SK-N-SH (cell line): Measurements from ENCODE around the gene CDHR4.
"Not testable (repeated sequence)": the region's sequence is repeated elsewhere in the genome, so short reads cannot be mapped to it uniquely, and the experiment has no call there.

Source experiments
- CHD2 ChIP-seq: fragments of 150-350 bp; IDR thresholded peaks from 2 replicates; pipeline ENCODE4 v1.6.1; 2018; ENCODE audit warnings: low read length; ENCODE audit not compliant: partially characterized antibody
- EP300 ChIP-seq, 2 experiments: IDR thresholded peaks; 2 replicates each; pipeline versions ENCODE4 v1.4.0 to v1.6.1; 2012; ENCODE audit warnings: borderline replicate concordance in 1 of 2, low read depth in 1 of 2, low read length in 1 of 2
- EZH2phosphoT487 ChIP-seq: fragments of 200-600 bp; sonication (generic); IDR thresholded peaks from 2 replicates; pipeline ENCODE4 v1.6.1; 2017; ENCODE audit warnings: low read depth, mixed run types, mild to moderate bottlenecking, antibody characterized with exemption, moderate library complexity, borderline replicate concordance
- MEF2A ChIP-seq: IDR thresholded peaks from 2 replicates; pipeline ENCODE4 v1.4.0; 2012; ENCODE audit warnings: low read depth, borderline replicate concordance
- NFIC ChIP-seq: IDR thresholded peaks from 2 replicates; pipeline ENCODE4 v1.4.0; 2012; ENCODE audit warnings: borderline replicate concordance
- POLR2AphosphoS5 ChIP-seq: IDR thresholded peaks from 2 replicates; pipeline ENCODE4 v1.6.1; 2012; ENCODE audit warnings: low read depth, low read length
- RAD21 ChIP-seq: IDR thresholded peaks from 2 replicates; pipeline ENCODE4 v1.6.1; 2012; ENCODE audit warnings: mild to moderate bottlenecking, low read length
- RFX5 ChIP-seq: IDR thresholded peaks from 2 replicates; pipeline ENCODE4 v1.6.1; 2012; ENCODE audit warnings: mild to moderate bottlenecking, improper control_type of control experiment, low read length
- TAF1 ChIP-seq: IDR thresholded peaks from 2 replicates; pipeline ENCODE4 v1.6.1; 2012; ENCODE audit warnings: low read depth, mild to moderate bottlenecking, low read length, moderate library complexity, borderline replicate concordance
- TF ChIP-seq, protein P1 (sequence below): fragments of 200-600 bp; sonication (generic); IDR thresholded peaks from 2 replicates; pipeline ENCODE4 v1.6.1; 2017; ENCODE audit warnings: antibody characterized with exemption, mild to moderate bottlenecking, moderate library complexity
- TF ChIP-seq, protein P2 (sequence below): IDR thresholded peaks from 2 replicates; pipeline ENCODE4 v1.6.1; 2012; ENCODE audit warnings: mild to moderate bottlenecking, low read depth, low read length, moderate library complexity
- TF ChIP-seq, protein P3 (sequence below): IDR thresholded peaks from 2 replicates; pipeline ENCODE4 v1.4.0; 2012; ENCODE audit warnings: low read depth, borderline replicate concordance
- TF ChIP-seq, protein P4 (sequence below): fragments of 150-350 bp; IDR thresholded peaks from 2 replicates; pipeline ENCODE4 v1.6.1; 2017; ENCODE audit warnings: antibody characterized with exemption, low read length, low read depth, borderline replicate concordance

DNA sequence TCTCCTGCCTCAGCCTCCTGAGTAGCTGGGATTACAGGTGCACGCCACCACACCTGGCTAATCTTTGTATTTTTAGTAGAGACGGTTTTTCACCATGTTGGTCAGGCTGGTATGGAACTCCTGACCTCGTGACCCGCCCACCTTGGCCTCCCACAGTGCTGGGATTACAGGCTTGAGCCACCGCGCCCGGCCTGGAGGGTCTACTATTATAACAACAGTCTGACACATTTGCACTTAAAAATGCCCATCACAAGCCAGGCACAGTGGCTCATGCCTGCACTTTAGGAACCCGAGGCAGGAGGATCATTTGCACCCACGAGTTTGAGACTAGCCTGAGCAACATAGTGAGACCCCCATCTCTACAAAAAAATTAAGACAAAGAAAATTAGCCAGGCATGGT, 17.4 kb downstream of the CDHR4 start:
- TF ChIP-seq RFX5; CHD2; POLR2AphosphoS5; NFIC; TAF1; EZH2phosphoT487; EP300 (IDR thresholded peaks at IDR 0.05; ENCODE audit: borderline replicate concordance in 1 of 2, low read depth in 1 of 2, low read length in 1 of 2); MEF2A; RAD21: not testable (repeated sequence)
- TF ChIP-seq, protein P1, sequence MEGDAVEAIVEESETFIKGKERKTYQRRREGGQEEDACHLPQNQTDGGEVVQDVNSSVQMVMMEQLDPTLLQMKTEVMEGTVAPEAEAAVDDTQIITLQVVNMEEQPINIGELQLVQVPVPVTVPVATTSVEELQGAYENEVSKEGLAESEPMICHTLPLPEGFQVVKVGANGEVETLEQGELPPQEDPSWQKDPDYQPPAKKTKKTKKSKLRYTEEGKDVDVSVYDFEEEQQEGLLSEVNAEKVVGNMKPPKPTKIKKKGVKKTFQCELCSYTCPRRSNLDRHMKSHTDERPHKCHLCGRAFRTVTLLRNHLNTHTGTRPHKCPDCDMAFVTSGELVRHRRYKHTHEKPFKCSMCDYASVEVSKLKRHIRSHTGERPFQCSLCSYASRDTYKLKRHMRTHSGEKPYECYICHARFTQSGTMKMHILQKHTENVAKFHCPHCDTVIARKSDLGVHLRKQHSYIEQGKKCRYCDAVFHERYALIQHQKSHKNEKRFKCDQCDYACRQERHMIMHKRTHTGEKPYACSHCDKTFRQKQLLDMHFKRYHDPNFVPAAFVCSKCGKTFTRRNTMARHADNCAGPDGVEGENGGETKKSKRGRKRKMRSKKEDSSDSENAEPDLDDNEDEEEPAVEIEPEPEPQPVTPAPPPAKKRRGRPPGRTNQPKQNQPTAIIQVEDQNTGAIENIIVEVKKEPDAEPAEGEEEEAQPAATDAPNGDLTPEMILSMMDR: not testable (repeated sequence)
- TF ChIP-seq, protein P2, sequence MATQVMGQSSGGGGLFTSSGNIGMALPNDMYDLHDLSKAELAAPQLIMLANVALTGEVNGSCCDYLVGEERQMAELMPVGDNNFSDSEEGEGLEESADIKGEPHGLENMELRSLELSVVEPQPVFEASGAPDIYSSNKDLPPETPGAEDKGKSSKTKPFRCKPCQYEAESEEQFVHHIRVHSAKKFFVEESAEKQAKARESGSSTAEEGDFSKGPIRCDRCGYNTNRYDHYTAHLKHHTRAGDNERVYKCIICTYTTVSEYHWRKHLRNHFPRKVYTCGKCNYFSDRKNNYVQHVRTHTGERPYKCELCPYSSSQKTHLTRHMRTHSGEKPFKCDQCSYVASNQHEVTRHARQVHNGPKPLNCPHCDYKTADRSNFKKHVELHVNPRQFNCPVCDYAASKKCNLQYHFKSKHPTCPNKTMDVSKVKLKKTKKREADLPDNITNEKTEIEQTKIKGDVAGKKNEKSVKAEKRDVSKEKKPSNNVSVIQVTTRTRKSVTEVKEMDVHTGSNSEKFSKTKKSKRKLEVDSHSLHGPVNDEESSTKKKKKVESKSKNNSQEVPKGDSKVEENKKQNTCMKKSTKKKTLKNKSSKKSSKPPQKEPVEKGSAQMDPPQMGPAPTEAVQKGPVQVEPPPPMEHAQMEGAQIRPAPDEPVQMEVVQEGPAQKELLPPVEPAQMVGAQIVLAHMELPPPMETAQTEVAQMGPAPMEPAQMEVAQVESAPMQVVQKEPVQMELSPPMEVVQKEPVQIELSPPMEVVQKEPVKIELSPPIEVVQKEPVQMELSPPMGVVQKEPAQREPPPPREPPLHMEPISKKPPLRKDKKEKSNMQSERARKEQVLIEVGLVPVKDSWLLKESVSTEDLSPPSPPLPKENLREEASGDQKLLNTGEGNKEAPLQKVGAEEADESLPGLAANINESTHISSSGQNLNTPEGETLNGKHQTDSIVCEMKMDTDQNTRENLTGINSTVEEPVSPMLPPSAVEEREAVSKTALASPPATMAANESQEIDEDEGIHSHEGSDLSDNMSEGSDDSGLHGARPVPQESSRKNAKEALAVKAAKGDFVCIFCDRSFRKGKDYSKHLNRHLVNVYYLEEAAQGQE: not testable (repeated sequence)
- TF ChIP-seq, protein P3, sequence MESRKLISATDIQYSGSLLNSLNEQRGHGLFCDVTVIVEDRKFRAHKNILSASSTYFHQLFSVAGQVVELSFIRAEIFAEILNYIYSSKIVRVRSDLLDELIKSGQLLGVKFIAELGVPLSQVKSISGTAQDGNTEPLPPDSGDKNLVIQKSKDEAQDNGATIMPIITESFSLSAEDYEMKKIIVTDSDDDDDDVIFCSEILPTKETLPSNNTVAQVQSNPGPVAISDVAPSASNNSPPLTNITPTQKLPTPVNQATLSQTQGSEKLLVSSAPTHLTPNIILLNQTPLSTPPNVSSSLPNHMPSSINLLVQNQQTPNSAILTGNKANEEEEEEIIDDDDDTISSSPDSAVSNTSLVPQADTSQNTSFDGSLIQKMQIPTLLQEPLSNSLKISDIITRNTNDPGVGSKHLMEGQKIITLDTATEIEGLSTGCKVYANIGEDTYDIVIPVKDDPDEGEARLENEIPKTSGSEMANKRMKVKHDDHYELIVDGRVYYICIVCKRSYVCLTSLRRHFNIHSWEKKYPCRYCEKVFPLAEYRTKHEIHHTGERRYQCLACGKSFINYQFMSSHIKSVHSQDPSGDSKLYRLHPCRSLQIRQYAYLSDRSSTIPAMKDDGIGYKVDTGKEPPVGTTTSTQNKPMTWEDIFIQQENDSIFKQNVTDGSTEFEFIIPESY: not testable (repeated sequence)
- TF ChIP-seq, protein P4, sequence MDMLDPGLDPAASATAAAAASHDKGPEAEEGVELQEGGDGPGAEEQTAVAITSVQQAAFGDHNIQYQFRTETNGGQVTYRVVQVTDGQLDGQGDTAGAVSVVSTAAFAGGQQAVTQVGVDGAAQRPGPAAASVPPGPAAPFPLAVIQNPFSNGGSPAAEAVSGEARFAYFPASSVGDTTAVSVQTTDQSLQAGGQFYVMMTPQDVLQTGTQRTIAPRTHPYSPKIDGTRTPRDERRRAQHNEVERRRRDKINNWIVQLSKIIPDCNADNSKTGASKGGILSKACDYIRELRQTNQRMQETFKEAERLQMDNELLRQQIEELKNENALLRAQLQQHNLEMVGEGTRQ: not testable (repeated sequence)
